Osteoblast (primary cell): ENCODE data around the gene HDAC9. TPM values are rescaled to one million over a fixed set of nuclear protein-coding genes. Genes with fewer than 3 reads are reported as not detected.
A peak's percentile ranks its signal among the peaks of the same experiment; 100 is the strongest.

Source experiments
- DNase-seq: peaks from one replicate; pipeline ENCODE4 v3.0.0; 2011; ENCODE audit warnings: low spot score, mixed read lengths; ENCODE audit not compliant: insufficient read length; ENCODE audit errors: missing footprints
- H2AFZ ChIP-seq: 2 replicates; pipeline ENCODE4 v1.6.0; 2011; ENCODE audit warnings: mild to moderate bottlenecking, low read length
- H3K27ac ChIP-seq: 2 replicates; pipeline ENCODE4 v1.5.1; 2011; ENCODE audit warnings: mild to moderate bottlenecking, low read depth, low read length, moderate library complexity
- H3K27me3 ChIP-seq: 2 replicates; pipeline ENCODE4 v1.6.0; 2012; ENCODE audit warnings: mild to moderate bottlenecking, control low read depth, inconsistent platforms, low read length, moderate library complexity; ENCODE audit not compliant: insufficient read depth
- H3K36me3 ChIP-seq: 2 replicates; pipeline ENCODE4 v1.5.1; 2011; ENCODE audit warnings: mild to moderate bottlenecking, low read length, control low read depth, moderate library complexity; ENCODE audit not compliant: insufficient read depth
- H3K4me1 ChIP-seq: 2 replicates; pipeline ENCODE4 v1.5.1; 2011; ENCODE audit warnings: mild to moderate bottlenecking, low read length, control low read depth, moderate library complexity; ENCODE audit not compliant: insufficient read depth
- H3K4me2 ChIP-seq: 2 replicates; pipeline ENCODE4 v1.6.0; 2011; ENCODE audit warnings: mild to moderate bottlenecking, low read length; ENCODE audit not compliant: insufficient read depth
- H3K4me3 ChIP-seq: fragments of 200-600 bp; sonication (generic); 3 replicates; pipeline ENCODE4 v1.5.1; 2012; ENCODE audit warnings: mild to moderate bottlenecking, low read length, inconsistent platforms; ENCODE audit not compliant: insufficient read depth
- H3K79me2 ChIP-seq: 2 replicates; pipeline ENCODE4 v1.6.0; 2012; ENCODE audit warnings: mild to moderate bottlenecking, low read length, control low read depth, inconsistent platforms; ENCODE audit not compliant: insufficient read depth
- H3K9me3 ChIP-seq: 2 replicates; pipeline ENCODE4 v1.5.1; 2011; ENCODE audit warnings: low read depth, low read length, control low read depth
- H4K20me1 ChIP-seq: 2 replicates; pipeline ENCODE4 v1.6.0; 2012; ENCODE audit warnings: mild to moderate bottlenecking, low read length, control low read depth; ENCODE audit not compliant: insufficient read depth
- total RNA-seq: library from RNA; depleted of rRNA; stranded (reverse); fragments of >200 nt; gene quantifications from 2 replicates; pipeline ENCODE4 v1.2.3, GENCODE V29; 2012
- TF ChIP-seq, protein P1 (sequence below): IDR thresholded peaks from 2 replicates; pipeline ENCODE4 v1.5.1; 2011; ENCODE audit warnings: mild to moderate bottlenecking, low read depth, low read length, moderate library complexity; ENCODE audit errors: extremely low read depth

HDAC9 gene
- total RNA-seq, 1 donor = 21.7 TPM

DNA sequence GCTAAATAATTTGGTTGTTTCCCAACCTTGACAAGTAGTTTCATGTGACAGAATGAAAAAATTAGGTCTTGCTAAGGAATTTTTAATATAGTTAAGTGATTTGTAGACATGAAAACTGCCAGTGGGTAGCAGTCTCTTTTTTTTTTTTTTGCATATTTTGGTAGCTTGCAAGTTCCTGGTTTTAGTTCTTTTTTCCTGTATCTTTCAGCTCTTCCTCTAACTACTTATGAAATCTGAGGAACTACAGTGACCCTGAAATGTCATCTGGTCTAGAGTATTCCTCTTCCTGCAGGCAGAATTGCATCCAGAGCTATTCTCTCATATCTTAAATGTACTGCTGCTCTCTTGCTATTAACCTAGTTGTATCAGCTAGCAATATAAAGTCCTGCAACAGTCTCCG is 160.4 kb downstream of the HDAC9 start:
- H3K27me3 ChIP-seq = no peaks in the 10 kb centered on the region
- H4K20me1 ChIP-seq = no peaks in the 10 kb centered on the region
- H3K36me3 ChIP-seq = no peaks in the 10 kb centered on the region
- H3K9me3 ChIP-seq = no peaks in the 10 kb centered on the region
- no peak overlapping the region for H3K4me3 ChIP-seq
- no peak overlapping the region for H3K4me2 ChIP-seq
- no peak overlapping the region for H2AFZ ChIP-seq
- H3K79me2 ChIP-seq = no peaks in the 10 kb centered on the region
- no peaks in the 10 kb centered on the region for H3K4me1 ChIP-seq
- DNase-seq = no peak
- H3K27ac ChIP-seq = no peak overlapping the region
- TF ChIP-seq, protein P1, sequence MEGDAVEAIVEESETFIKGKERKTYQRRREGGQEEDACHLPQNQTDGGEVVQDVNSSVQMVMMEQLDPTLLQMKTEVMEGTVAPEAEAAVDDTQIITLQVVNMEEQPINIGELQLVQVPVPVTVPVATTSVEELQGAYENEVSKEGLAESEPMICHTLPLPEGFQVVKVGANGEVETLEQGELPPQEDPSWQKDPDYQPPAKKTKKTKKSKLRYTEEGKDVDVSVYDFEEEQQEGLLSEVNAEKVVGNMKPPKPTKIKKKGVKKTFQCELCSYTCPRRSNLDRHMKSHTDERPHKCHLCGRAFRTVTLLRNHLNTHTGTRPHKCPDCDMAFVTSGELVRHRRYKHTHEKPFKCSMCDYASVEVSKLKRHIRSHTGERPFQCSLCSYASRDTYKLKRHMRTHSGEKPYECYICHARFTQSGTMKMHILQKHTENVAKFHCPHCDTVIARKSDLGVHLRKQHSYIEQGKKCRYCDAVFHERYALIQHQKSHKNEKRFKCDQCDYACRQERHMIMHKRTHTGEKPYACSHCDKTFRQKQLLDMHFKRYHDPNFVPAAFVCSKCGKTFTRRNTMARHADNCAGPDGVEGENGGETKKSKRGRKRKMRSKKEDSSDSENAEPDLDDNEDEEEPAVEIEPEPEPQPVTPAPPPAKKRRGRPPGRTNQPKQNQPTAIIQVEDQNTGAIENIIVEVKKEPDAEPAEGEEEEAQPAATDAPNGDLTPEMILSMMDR = no peak

- Histone ChIP-seq H3K79me2 (no peaks in the 10 kb centered on the region), H3K4me2 (no peak overlapping the region), H3K36me3 (no peaks in the 10 kb centered on the region), H3K4me1 (no peaks in the 10 kb centered on the region), H3K4me3 (no peak overlapping the region), H3K9me3 (no peaks in the 10 kb centered on the region), H4K20me1 (no peaks in the 10 kb centered on the region), H3K27me3 (no peaks in the 10 kb centered on the region), H3K27ac (no peak overlapping the region), H2AFZ (no peak overlapping the region)
- no peak for DNase-seq
- TF ChIP-seq, protein P1 = no peak
Measured at GRCh38 chr7:18656362-18656761, 160.8 kb downstream of the HDAC9 start.

DNA sequence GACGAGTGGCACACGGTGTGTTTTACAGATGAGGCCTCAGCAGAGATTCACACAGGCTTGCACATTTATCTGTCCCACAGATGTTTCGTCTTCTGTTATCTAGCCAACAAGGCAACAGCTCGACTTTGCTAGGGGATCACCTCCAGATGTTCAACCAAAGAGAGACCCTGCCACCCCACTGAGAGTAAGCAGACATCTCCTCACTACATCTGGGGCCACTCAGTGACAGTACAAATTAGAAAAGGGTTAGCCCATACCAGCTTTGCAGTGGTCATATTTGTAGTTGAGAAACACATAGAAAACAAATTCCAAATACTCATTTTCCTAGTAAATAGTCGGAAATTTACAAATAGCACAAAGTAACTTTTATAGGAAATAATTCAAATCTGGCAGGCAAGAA is 164.2 kb downstream of the HDAC9 start:
- no peaks in the 10 kb centered on the region for H3K27me3 ChIP-seq
- H3K36me3 ChIP-seq = no peaks in the 10 kb centered on the region
- no peaks in the 10 kb centered on the region for H3K79me2 ChIP-seq
- H3K9me3 ChIP-seq = no peaks in the 10 kb centered on the region
- no peak overlapping the region for H3K27ac ChIP-seq
- H3K4me3 ChIP-seq = no peak overlapping the region
- H3K4me1 ChIP-seq = no peaks in the 10 kb centered on the region
- H3K4me2 ChIP-seq = no peak overlapping the region
- DNase-seq = peak; percentile 49
- TF ChIP-seq, protein P1 = no peak
- H4K20me1 ChIP-seq = no peaks in the 10 kb centered on the region
- H2AFZ ChIP-seq = no peak overlapping the region

- H3K9me3 ChIP-seq = no peaks in the 10 kb centered on the region
- H3K4me2 ChIP-seq = no peak overlapping the region
- no peak for DNase-seq
- no peak overlapping the region for H2AFZ ChIP-seq
- H3K79me2 ChIP-seq = no peaks in the 10 kb centered on the region
- H4K20me1 ChIP-seq = no peaks in the 10 kb centered on the region
- H3K27ac ChIP-seq = no peak overlapping the region
- no peaks in the 10 kb centered on the region for H3K36me3 ChIP-seq
- TF ChIP-seq, protein P1 = no peak
- no peaks in the 10 kb centered on the region for H3K27me3 ChIP-seq
- peaks cover 10% of the 10 kb centered on the region for H3K4me1 ChIP-seq
- H3K4me3 ChIP-seq = no peak overlapping the region
Measured at GRCh38 chr7:18663321-18663720, 167.8 kb downstream of the HDAC9 start.
